Lung (tissue), 12 donors: ENCODE measurements around the gene ECHDC1. TPM values are rescaled to one million over a fixed set of nuclear protein-coding genes. Genes with fewer than 3 reads are reported as not detected.

Experiments used
- ATAC-seq: fragments of 200-7000 bp; cut with Tn5 transposase; one replicate; pipeline ENCODE4 v1.9.1; 2020; ENCODE audit warnings: moderate number of reproducible peaks; ENCODE audit not compliant: insufficient read depth, low FRiP score
- DNase-seq, 3 donors: peaks; one replicate each; pipeline ENCODE4 v3.0.0-alpha.2; 2013 to 2017
- H3K27ac ChIP-seq, 2 donors: one replicate each; pipeline ENCODE4 v1.5.1; 2013; ENCODE audit warnings: mild to moderate bottlenecking in 2 of 2, moderate library complexity in 2 of 2, control low read depth in 1 of 2, inconsistent platforms in 1 of 2, low read depth in 1 of 2, low read length in 1 of 2
- H3K27me3 ChIP-seq, 3 donors: one replicate each; pipeline ENCODE4 v1.5.1; 2013; ENCODE audit warnings: low read length in 2 of 3; ENCODE audit not compliant: control insufficient read depth in 3 of 3, insufficient read depth in 3 of 3
- H3K36me3 ChIP-seq, 4 donors: one replicate each; pipeline ENCODE4 v1.5.1; 2013; ENCODE audit warnings: low read length in 4 of 4, mild to moderate bottlenecking in 1 of 4, moderate library complexity in 1 of 4; ENCODE audit not compliant: control insufficient read depth in 4 of 4, insufficient read depth in 4 of 4
- H3K4me1 ChIP-seq, 5 donors: one replicate each; pipeline ENCODE4 v1.5.1; 2013; ENCODE audit warnings: low read length in 5 of 5, mild to moderate bottlenecking in 2 of 5, moderate library complexity in 1 of 5; ENCODE audit not compliant: control insufficient read depth in 5 of 5, insufficient read depth in 5 of 5
- H3K4me3 ChIP-seq: one replicate; pipeline ENCODE4 v1.5.1; 2013; ENCODE audit warnings: mild to moderate bottlenecking, control low read depth, moderate library complexity
- H3K9ac ChIP-seq, 2 donors: one replicate each; pipeline ENCODE4 v1.5.1; 2013; ENCODE audit warnings: low read length in 2 of 2, control low read depth in 1 of 2; ENCODE audit not compliant: insufficient read depth in 1 of 2
- H3K9me3 ChIP-seq, 4 donors: one replicate each; pipeline ENCODE4 v1.5.1; 2013; ENCODE audit warnings: low read length in 3 of 4, mild to moderate bottlenecking in 1 of 4, moderate library complexity in 1 of 4; ENCODE audit not compliant: control insufficient read depth in 4 of 4, insufficient read depth in 3 of 4
- CTCF ChIP-seq: IDR thresholded peaks from 2 replicates; pipeline ENCODE4 v1.5.1; 2012; ENCODE audit warnings: mild to moderate bottlenecking; ENCODE audit errors: control extremely low read depth, extremely low read depth
- WGBS, 2 donors: extraction: QIAGEN DNeasy Blood & Tissue Kit; methylation state at CpG; one replicate each; pipeline ENCODE4 v1.1.7; 2013; 5-methylcytosine and 5-hydroxymethylcytosine counted together
- polyA plus RNA-seq, 2 donors: library from polyadenylated mRNA; stranded (reverse); fragments of 200-250 nt; gene quantifications; one replicate each; pipeline ENCODE4 v1.2.1, GENCODE V29; 2013
- total RNA-seq, 2 donors: library from RNA; depleted of rRNA in 1 of 2; stranded (reverse); fragments of >200 nt in 1 of 2; gene quantifications; one replicate each; pipeline ENCODE4 v1.2.1, GENCODE V29; 2014 to 2021
- donor health status: control.
- donor health status: control.
- donor health status: Bipolar disorder and iron deficiency.
- donor health status: healthy.
- donor health status: DM: yes; HTN: yes; CAD: no.

ECHDC1 gene
- total and polyA plus RNA-seq, 4 donors = 56.5 to 119 (median 81.4) TPM

DNA sequence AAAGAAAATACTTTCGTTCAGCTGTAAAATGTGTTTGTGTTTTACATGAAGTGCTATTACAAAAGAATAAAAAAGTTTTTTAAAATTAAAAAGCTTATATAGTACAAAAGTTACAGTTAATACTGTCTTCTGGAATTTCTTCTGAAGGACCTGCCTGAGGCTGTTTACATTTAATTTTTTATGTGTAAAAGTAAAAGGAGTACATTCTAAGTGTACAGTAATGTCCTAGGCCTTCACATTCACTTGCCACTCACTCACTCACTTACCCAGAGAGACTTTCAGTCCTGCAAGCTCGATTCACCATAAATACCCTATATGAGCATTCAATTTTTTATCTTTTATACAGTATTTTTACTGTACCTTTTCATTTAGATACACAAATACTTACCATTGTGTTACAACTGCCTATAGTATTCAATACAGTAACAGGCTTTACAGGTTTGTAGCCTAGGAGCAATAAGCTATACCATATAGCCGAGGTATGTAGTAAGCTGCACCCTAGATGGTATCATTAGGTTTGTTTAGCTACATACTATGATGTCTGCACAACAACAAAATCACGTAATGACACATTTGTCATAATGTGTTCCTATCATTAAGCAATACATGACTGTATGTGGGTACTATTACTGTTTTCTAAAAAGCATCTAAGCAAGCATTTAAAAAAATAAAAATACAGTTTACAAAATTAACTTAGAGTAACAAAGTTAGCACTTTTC is 43.7 kb downstream of the ECHDC1 start:
- WGBS, 2 donors = 82 to 90% methylated on average over 4 of the region's 4 CpGs
- Histone ChIP-seq H3K36me3 (peaks cover 0 to 6% (median 3%) of the 10 kb centered on the region in 4 donors), H3K27ac (no peak overlapping the region), H3K9me3 (no peaks in the 10 kb centered on the region), H3K9ac (no peak overlapping the region), H3K27me3 (no peaks in the 10 kb centered on the region), H3K4me1 (peaks cover 0 to 19% (median 5%) of the 10 kb centered on the region in 5 donors), H3K4me3 (no peak overlapping the region)
- no peak for TF ChIP-seq CTCF
- DNase-seq (no peak), ATAC-seq (no peak)

GRCh38 chr6:127298475-127298874 is 44.9 kb downstream of the ECHDC1 start:
- no peak for DNase-seq
- H3K9ac ChIP-seq = no peak overlapping the region
- ATAC-seq = no peak
- no peaks in the 10 kb centered on the region for H3K27me3 ChIP-seq
- H3K36me3 ChIP-seq = peaks cover 0 to 10% (median 3%) of the 10 kb centered on the region in 4 donors
- no peak for TF ChIP-seq CTCF
- WGBS, 2 donors = 96 to 97% methylated on average over 2 of the region's 2 CpGs
- no peak overlapping the region for H3K4me3 ChIP-seq
- H3K4me1 ChIP-seq = peaks cover 0 to 19% (median 5%) of the 10 kb centered on the region in 5 donors
- H3K27ac ChIP-seq = no peak overlapping the region
- no peaks in the 10 kb centered on the region for H3K9me3 ChIP-seq

- Histone ChIP-seq H3K4me1 (peaks cover 0 to 19% (median 5%) of the 10 kb centered on the region in 5 donors), H3K36me3 (peaks cover 0 to 13% (median 3%) of the 10 kb centered on the region in 4 donors), H3K4me3 (no peak overlapping the region), H3K9ac (no peak overlapping the region), H3K27ac (no peak overlapping the region), H3K9me3 (no peaks in the 10 kb centered on the region), H3K27me3 (no peaks in the 10 kb centered on the region)
- ATAC-seq (no peak), DNase-seq (no peak)
- TF ChIP-seq CTCF = no peak
- WGBS, 2 donors = 92 to 94% methylated on average over 4 of the region's 4 CpGs
These were observed 45.8 kb downstream of the ECHDC1 start for GRCh38 chr6:127297502-127298070.
